ENCODE data around the gene ANKRD24. TPM values are rescaled to one million over a fixed set of nuclear protein-coding genes. Genes with fewer than 3 reads are reported as not detected.

ANKRD24 gene
- total RNA-seq, 1 experiment from 2014 or later, result 0.39 TPM

- ChIA-PET CTCF (interaction anchor here (0.6 to 2.8 kb wide), 16 partner anchors 9 to 259 kb away, joined by 3 to 45 read pairs (median 4); partner anchors contain the start of genes CHAF1A, MPND, SH3GL1 and STAP2), POLR2A (interaction anchor here (1.0 kb wide), 1 partner anchor 76 kb away, joined by 3 read pairs; no protein-coding TSS in a partner anchor)
- Mint-ChIP-seq H3K4me1 (ENCODE audit: low read depth, unreplicated experiment) (no peaks in the 10 kb centered on the region), H3K9me3 (ENCODE audit: unreplicated experiment) (no peaks in the 10 kb centered on the region), H3K4me3 (ENCODE audit: unreplicated experiment) (no peak overlapping the region), H3K27ac (ENCODE audit: unreplicated experiment) (no peak overlapping the region), H3K27me3 (ENCODE audit: insufficient read depth, unreplicated experiment) (no peaks in the 10 kb centered on the region), H3K36me3 (ENCODE audit: insufficient read depth, unreplicated experiment) (peaks cover 13% of the 10 kb centered on the region)
- DNase-seq, result no peak
- Histone ChIP-seq H3K36me3 (ENCODE audit: control insufficient read depth, insufficient read depth, low read length) (peaks cover 2% of the 10 kb centered on the region), H3K4me3 (ENCODE audit: low read depth, low read length) (no peak overlapping the region), H3K9me3 (no peaks in the 10 kb centered on the region), H3K27me3 (replicated peaks; ENCODE audit: control insufficient read depth, insufficient read depth, low read length) (no peaks in the 10 kb centered on the region), H3K4me1 (no peaks in the 10 kb centered on the region)
- intact Hi-C loops (cut with micrococcal nuclease; ENCODE audit: unreplicated experiment), result no loop called here
- BruUV-seq (replicated peaks), result no TSS peak
- no peak for TF ChIP-seq CTCF (IDR thresholded peaks at IDR 0.05; ENCODE audit: insufficient read depth in 1 of 2, low read depth in 1 of 2, low read length in 1 of 2, severe bottlenecking in 1 of 2, unreplicated experiment in 1 of 2)
Observed at GRCh38 chr19:4266253-4267000, 83.9 kb downstream of the ANKRD24 start.

- POLR2A ChIA-PET, result interaction anchor here (1.0 kb wide), 1 partner anchor 75 kb away, joined by 3 read pairs; no protein-coding TSS in a partner anchor
- Mint-ChIP-seq H3K4me3 (ENCODE audit: unreplicated experiment) (no peak overlapping the region), H3K36me3 (ENCODE audit: insufficient read depth, unreplicated experiment) (peaks cover 10% of the 10 kb centered on the region), H3K9me3 (ENCODE audit: unreplicated experiment) (no peaks in the 10 kb centered on the region), H3K27me3 (ENCODE audit: insufficient read depth, unreplicated experiment) (no peaks in the 10 kb centered on the region), H3K27ac (ENCODE audit: unreplicated experiment) (no peak overlapping the region), H3K4me1 (ENCODE audit: low read depth, unreplicated experiment) (no peaks in the 10 kb centered on the region)
- peaks cover 2% of the 10 kb centered on the region for H3K36me3 ChIP-seq (ENCODE audit: control insufficient read depth, insufficient read depth, low read length)
- no peaks in the 10 kb centered on the region for H3K9me3 ChIP-seq
- CTCF ChIA-PET, result interaction anchor here (0.6 to 2.8 kb wide), 22 partner anchors 8 to 258 kb away, joined by 3 to 45 read pairs (median 4); partner anchors contain the start of genes CHAF1A, MPND, SH3GL1 and SHD
- no peaks in the 10 kb centered on the region for H3K4me1 ChIP-seq
- BruUV-seq (replicated peaks), result no TSS peak
- no peaks in the 10 kb centered on the region for H3K27me3 ChIP-seq (replicated peaks; ENCODE audit: control insufficient read depth, insufficient read depth, low read length)
- no peak overlapping the region for H3K4me3 ChIP-seq (ENCODE audit: low read depth, low read length)
- intact Hi-C loops (cut with micrococcal nuclease; ENCODE audit: unreplicated experiment), result loop anchor here (1.0 kb wide), 1 partner anchor 85 kb away; no protein-coding TSS in a partner anchor
- peak; percentile 62 to 70 for DNase-seq
- peak; percentile 81 to 95 for TF ChIP-seq CTCF (IDR thresholded peaks at IDR 0.05; ENCODE audit: insufficient read depth in 1 of 2, low read depth in 1 of 2, low read length in 1 of 2, severe bottlenecking in 1 of 2, unreplicated experiment in 1 of 2)
Observed at GRCh38 chr19:4267101-4267900, 84.8 kb downstream of the ANKRD24 start.

Data from Caco-2 (cell line).